Heart left ventricle (tissue), 13 donors: ENCODE data around the gene PFDN6.

Experiments
- CTCF ChIP-seq, 12 donors: fragments of 200-600 bp; sonication (generic) in 4 of 12; IDR thresholded peaks; one replicate each; pipeline versions ENCODE4 v1.5.0 to v1.8.0; 2018 to 2022; ENCODE audit warnings: antibody characterized with exemption in 12 of 12, mild to moderate bottlenecking in 5 of 12
- POLR2A ChIP-seq, 2 donors: fragments of 450-650 bp; IDR thresholded peaks; one replicate each; pipeline ENCODE4 v1.6.1; 2017; ENCODE audit warnings: antibody characterized with exemption in 2 of 2, mild to moderate bottlenecking in 2 of 2, moderate library complexity in 2 of 2
- donor health status: ischemic (EF 13 %, LVEDD 7.1; RV severe dilation, severe dysfunction).
- donor health status: DM: no; HTN: yes; CAD: no.
- donor health status: DM: no; HTN: no; CAD: no.
- donor health status: ischemic (EF 25% LVEDD 6.9; RV normal size, moderate dysfunction).
- donor health status: ischemic (EF 25% LVEDD 5.7; RV mildly dilated, moderate dysfunction).
- donor health status: ischemic (EF 35%, LVEDD 5.7; RV mildly dilated, moderate dysfunction).
- donor health status: nonischemic (EF 11% LVEDD 7.7; RV severe dilation, severe dysfunction).
- donor health status: DM: yes; HTN: yes; CAD: no.
- donor health status: PGD.
- donor health status: ischemic (EF 29% LVEDD 5.4; RV normal size, mild dysfunction).
- donor health status: nonischemic (EF 23%, LVEDD 6.1; RV moderate dilation, normal function).

GRCh38 chr6:33301877-33302276, 12.5 kb downstream of the PFDN6 start:
- TF ChIP-seq CTCF (IDR thresholded peaks at IDR 0.05): no peak
- TF ChIP-seq POLR2A (IDR thresholded peaks at IDR 0.05): no peak
